GM18505 (cell line): ENCODE results near the gene PLEKHA3.
A peak's percentile ranks its signal among the peaks of the same experiment; 100 is the strongest.

ENCODE experiments used
- ATAC-seq: cut with Tn5 transposase; IDR thresholded peaks from one replicate; pipeline ENCODE4 v1.9.1; 2021; ENCODE audit not compliant: unreplicated experiment
- POLR2A ChIP-seq: IDR thresholded peaks from 4 replicates; pipeline ENCODE4 v1.6.1; 2011; ENCODE audit warnings: borderline replicate concordance; ENCODE audit not compliant: insufficient read depth, insufficient read length; ENCODE audit errors: extremely low read depth

The PLEKHA3 gene

DNA sequence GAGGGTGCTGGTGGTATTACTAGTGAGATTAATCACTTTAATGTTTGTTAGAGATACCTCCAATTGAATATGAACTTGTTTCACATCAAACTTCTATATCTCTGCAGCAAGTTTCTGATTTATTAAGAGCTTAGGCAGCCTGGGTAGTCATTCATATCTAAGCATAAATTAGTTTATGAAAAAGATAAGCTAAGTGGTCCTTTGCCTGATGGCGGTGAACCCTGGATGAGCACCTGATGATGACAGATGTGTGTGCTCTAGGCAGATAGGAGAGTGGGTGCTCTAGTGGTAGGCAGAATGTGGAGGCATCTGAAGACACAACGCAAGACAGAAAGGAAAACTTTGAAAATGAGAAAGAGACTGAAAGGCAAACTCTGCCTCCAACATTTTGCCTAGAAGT lies 6.9 kb upstream of the PLEKHA3 start:
- TF ChIP-seq POLR2A, result no peak
- no peak for ATAC-seq

DNA sequence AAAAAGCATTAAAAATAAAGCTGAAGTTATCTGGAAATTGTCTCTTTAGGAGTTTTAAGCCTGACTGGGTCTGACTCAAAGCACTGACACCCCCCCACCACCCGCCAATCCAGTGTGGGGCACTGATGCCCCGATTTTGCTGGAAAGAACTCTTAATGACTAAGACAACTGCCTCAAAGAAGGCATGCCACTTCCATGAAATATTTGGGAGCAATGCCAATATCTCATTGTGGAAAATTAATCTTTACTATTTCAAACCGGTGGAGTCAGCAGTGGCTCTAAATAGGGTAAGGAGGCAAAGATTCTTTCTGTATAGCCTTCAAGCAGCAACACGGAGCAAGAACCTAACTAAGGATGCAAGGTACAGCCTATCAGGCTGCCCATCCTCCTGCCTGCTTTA lies 6.3 kb upstream of the PLEKHA3 start:
- ATAC-seq, result no peak
- no peak for TF ChIP-seq POLR2A

DNA sequence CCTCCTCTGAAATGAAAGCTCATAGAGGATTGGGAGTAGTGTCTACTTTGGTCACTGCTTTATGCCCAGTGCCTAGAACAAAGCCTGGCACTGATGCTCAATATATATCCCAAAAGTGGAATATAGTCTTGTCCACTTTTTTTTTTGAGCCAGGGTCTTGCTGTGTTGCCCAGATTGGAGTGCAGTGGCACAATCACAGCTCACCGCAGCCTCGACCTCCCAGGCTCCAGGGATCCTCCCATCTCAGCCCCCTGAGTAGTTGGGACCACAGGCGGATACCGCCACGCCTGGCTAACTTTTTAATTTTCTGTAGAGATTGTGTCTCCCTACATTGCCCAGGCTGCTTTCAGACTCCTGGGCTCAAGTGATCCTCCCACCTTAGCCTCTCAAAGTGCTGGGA lies 5.7 kb upstream of the PLEKHA3 start:
- ATAC-seq, result no peak
- TF ChIP-seq POLR2A, result no peak

DNA sequence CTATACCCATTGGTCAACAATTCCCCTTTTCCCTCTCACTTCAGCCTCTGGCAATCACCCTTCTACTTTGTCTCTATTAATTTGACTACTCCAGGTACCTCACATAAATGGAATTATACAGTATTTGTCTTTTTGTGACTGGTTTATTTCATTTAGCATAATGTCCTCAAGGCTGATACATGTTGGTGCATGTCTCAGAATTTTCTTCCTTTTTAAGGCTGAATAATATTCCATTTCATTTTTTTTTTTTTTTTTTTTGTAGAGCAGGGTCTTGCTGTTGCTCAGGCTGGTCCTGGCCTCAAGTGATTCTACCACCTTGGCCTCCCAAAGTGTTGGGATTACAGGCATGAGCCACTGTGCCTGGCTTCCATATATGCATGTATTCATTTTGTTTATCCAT lies 3.8 kb upstream of the PLEKHA3 start:
- no peak for TF ChIP-seq POLR2A

DNA sequence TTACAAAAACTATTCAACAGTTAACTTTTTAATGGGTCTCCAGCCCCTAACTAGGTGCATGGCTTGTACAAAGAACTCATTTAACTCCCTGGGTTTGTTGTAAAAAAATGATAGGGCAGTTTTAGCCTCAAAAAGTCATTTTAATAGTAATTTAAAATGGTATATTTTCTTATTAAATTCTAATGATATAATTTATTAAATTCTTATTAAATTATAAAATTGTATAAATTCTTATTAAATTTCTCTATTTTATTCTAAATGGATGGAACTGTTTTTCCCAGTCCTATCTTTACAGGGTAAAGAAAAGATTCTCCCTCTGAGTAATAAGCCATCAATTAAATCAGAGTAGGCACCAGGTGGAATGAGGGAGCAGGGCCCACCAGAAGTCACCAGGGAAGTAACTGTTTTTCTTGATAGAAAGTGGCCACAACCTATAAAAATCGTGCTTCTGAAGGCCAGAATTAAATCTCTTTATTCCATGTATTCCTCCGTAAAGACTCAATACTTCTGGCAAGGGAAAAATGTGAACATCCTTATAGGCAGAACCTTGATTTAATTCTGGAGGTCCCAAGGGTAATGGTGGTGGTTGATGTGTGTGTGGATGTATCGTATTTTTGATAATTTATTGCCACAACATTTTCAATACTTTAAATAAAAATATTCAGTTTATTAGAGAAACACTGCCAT lies 2.7 kb upstream of the PLEKHA3 start:
- no peak for ATAC-seq
- no peak for TF ChIP-seq POLR2A

More for the DNA sequence above, 3.8 kb upstream of the PLEKHA3 start:
- no peak for ATAC-seq

DNA sequence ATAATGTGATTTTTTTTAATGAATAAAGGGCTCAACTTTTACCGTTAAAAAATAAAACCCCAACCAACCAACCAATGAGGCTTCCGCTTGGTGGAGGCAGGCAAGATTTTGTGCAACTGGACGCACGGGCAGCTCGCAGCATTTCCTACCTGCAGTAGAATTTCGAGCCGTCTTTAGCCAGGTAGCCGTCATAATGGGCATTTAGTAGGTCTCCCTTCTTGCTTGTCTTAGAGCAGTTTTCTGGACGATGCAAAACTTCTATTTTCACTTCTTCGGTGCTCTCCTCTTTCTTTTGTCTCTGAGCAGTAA lies 2.2 kb upstream of the PLEKHA3 start:
- ATAC-seq, result no peak

DNA sequence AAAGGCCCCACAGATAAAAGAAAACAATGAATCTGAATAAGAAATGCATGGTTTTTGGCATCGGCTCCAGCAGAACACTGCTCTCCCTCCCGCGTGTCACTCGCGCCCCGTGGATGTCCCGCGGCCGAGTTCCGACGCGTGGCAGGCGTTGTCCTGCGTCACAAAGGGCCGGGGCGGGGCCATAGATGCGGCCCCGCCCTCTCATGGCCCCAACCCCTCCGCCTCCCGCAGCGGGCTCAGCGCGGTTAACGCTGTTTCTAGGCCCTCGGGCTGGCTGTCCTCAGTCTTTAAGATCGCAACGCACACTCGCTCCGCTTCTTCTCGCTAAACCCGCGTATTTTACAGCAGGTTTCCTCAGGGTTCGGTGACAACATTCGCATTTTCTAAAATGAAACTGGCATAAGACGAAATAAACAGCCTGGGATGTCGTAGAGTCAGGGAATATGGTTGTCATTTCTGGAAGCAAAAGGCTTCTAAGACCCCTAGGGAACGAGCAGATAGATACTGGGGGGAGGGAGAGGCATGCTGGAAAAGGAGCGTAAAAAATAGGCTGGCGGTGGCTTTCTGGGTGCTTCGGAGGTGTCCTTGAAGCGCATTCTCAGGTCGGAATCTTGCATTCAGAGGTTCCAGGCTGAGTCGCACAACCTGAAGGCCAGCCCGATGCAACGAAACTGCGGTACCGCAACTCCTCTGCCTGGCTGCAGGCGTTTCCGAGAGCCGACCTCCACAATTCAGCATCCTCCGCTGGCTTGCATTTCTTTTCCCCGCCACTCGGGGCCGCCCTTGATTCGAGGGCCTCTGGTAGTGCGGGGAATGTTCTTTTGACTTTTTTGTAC lies 1.6 kb upstream of the PLEKHA3 start, which contains the start of gene FKBP7:
FKBP7 (minus strand) TSS at position 162 of the 836 bp plus-strand sequence; CDS start at position 61, 101 bp downstream.
- ATAC-seq, result peak; percentile 54
- TF ChIP-seq POLR2A, result peak; percentile 80

More for the DNA sequence above, 2.2 kb upstream of the PLEKHA3 start:
- TF ChIP-seq POLR2A, result no peak

DNA sequence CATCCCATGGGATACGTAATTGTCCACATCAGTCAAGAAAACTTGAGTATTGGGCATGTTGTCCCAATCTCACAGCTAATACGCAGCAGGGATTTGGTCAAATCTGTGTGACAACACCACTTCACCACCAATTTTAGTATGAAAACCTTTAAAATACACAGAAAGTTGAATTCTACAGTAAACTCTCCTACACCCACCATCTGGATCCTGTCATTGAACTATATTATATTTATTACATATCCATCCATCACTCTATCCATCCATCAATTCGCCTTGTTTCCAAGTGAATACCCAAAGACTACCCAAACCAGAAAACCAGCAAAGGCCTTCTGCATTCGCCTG lies 1.0 kb upstream of the PLEKHA3 start:
- no peak for TF ChIP-seq POLR2A

DNA sequence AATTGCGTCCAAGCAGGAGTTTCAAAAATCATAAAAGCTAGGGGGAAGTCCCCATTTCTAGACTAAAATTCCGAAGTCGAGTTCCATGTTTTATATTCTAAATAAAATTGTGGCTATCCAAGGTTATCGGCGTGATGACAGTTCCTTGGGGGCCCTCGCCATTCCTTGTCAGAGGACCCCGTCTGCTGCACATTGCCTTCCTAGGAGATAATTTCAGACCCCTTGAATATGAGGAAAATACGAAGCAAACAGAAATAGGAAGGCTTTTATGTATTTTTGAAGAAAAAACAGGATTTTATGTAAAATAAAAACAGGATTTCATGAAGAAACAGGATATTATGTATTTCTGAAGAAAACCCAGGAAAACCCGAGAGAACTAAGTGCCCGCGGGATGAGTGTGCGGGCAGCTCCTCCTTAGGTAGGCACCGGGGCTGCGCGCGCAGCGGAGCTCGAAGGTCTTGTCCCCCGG lies 465 bp upstream of the PLEKHA3 start:
- no peak for TF ChIP-seq POLR2A
- ATAC-seq, result no peak

More for the DNA sequence above, 1.0 kb upstream of the PLEKHA3 start:
- no peak for ATAC-seq

DNA sequence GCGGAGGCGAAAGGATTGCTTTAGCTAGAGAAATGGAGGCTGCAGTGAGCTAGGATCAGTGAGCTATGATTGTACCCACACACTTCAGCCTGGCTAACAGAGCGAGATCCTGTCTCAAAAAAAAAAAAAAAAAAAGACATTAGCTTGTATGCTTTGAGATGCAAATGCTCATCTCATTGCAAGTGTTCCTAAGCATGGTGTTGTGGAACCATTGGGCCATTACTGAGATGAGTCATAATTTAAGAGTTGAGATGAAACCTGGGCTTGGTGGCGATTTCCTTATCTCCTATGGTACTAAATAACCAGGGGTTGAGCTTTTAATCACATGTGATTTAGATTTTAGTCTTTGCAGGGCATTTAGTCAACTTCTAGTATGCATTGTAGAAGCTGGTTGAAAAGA lies 2.2 kb downstream of the PLEKHA3 start:
- TF ChIP-seq POLR2A, result no peak
- peak; percentile 26 for ATAC-seq

DNA sequence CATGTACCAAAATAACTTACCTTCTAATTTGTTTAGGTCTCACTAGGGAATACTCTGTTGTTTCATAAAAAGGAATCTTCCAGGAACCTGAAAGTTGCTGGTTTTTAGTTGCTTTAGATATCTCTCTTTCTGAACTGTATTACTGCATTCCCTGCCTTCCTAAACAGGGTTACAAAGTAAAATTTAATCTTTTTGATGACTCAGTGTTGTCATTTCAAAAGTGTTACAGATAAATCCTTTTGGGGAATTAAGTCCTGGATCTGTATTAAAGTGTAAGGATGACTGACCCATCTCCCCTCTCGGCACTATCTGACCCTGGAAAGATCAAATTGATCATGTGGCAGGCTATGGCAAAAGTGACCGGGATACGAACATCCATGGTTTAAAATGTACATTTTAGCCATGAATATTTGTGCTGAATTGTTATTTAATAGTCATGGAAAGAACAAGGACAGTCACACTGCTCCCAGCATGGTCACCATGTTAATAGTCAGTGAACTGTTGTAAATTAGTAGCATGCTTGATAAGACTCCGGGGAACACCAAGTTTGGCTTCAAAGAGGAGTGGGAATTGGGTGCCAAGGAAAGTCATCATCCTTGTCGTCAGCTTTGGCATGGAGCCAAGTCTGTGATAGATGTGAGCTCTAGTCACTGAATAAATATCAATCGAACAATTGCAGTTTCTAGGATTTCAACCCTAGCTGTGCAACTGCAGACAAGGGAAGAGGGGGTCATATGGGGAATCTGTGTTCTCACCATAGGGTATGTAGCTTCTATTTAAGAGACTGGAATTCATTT lies 4.2 kb downstream of the PLEKHA3 start:
- no peak for ATAC-seq
- no peak for TF ChIP-seq POLR2A

DNA sequence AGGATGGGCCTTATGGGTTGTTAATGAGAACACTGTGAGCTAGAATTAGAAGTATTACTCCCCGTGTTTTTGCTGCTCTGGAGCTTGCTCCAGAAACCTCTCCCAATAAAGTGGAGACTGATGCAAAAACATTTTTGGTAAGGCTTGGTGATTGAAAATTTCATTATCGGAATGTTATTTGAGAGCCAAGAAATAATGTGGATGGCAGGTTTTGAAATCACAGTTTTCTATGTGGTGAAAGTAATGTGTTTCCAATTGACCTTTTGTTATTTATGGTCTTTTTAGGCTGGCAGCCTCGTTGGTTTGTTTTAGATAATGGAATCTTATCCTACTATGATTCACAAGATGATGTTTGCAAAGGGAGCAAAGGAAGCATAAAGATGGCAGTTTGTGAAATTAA lies 5.1 kb downstream of the PLEKHA3 start:
- ATAC-seq, result no peak
- TF ChIP-seq POLR2A, result no peak

DNA sequence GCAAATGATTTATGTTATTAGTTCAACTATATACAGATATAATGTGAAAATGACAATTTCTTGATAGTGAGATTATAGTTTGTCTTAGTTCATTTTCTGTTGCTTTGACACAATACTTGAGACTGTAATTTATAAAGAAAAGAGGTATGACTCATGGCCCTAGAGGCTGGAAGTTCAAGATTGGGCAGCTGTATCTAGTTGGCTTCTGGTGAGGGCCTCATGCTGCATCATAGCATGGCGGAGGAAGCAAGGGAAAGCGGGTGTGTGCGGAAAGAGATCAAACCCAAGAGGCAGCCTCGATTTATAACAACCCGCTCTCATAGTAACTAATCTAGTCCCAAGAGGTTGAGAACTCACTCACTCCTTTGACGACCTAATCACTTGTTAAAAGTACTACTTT lies 11.4 kb downstream of the PLEKHA3 start:
- TF ChIP-seq POLR2A, result no peak
- ATAC-seq, result no peak

DNA sequence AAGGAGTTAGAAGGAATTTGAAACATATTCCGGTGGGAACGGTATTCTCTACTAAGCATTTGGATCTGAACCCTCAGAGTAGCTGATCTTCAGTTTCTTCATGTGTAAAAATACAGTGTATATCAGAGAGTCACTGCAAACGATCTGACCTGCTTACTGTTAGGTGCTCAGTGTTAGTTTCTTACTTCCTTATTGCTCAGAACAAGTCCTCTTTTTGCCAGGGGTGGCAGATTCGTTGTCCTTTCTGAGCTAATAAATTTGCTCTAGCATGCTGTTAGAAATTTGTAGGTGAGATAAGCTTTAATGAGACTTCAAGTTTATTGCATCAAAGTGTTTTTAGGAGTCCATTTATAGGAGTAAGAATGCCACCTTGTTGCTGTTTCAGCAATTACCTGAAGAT lies 15.8 kb downstream of the PLEKHA3 start:
- no peak for ATAC-seq
- no peak for TF ChIP-seq POLR2A

DNA sequence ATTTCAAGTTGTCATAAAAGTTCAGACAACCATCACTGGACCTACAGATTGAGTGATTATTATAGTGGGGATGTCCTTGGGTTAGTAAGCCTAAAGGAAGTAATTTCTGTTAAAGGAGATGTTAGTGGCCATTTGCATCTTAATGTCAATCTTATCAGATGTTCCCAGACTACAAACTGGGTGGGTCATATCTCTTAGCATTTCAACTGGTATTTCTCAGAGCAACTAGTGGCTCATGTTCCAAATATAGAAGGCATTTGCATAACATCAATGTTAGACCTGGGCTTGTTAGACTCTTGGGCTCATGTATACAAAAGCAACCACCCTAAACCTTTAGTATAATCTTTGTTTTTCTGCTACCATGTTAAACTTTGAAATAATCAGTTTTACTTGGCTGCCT lies 17.9 kb downstream of the PLEKHA3 start:
- no peak for ATAC-seq
- TF ChIP-seq POLR2A, result no peak
